NCI-H1930 (cell line): ENCODE measurements around the gene ERGIC1.

ENCODE experiments used
- DNase-seq, 2 experiments: peaks; one replicate each; lab custom pipeline; 2025; lab: John Stamatoyannopoulos, UW

ERGIC1 gene

DNA sequence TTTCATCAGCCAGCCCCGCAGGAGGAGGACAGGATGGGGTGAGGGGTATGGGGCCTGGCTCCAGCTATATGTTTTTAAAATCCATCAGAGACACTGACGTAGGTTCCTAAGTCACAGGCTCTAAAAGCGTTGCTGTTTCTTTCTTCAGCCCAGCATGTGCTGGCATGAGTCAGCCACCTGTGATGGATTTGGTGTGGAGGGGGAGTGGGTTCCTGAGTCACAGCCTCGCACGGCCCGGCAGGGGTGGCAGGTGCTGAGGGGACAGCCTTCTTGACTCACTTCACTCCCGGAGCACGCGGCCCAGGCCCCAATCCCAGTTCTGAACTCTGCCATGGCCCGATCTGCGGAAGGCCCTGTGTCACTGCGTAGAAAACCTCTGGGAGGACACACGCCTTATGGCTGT lies 86.4 kb downstream of the ERGIC1 start:
- DNase-seq: no peak

DNA sequence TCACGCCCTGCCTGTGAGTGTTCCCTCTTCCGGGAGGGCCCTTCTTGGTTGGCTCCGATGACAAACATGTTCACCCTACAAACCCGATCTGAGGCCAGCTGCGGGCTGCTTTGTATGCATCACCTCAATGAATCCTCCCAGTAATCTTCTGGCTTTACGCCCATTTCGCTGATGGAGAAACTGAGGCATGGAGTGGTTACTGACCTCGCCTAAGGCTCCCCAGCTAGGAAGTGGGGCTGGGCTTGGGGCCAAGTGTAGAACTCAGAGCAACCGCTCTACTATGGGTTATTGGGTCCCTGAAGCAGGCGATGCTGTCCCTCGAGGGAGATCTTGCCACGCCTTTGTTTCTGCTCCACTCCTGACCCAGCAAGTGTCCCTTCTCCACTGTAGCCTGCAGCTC lies 86.9 kb downstream of the ERGIC1 start:
- DNase-seq: no peak

DNA sequence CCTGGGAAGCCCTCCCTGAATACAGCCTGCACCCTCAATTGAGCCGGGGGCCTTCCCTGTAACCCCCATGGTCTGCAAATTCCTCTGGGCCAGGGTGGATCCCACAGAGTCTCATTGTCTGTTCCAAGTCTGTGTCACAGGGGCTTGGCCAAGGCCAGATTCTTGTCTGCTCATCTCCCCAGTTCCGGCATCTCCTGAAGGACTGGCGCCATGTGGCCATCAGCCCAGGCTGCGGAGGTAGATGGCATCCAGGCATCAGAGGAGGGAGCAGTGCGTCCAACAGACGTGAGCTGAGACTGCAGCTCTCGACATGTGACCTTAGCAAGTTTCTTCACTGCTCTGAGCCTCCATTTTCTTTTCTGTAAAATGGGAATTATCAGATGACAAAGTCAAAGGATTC lies 87.9 kb downstream of the ERGIC1 start:
- DNase-seq: no peak

DNA sequence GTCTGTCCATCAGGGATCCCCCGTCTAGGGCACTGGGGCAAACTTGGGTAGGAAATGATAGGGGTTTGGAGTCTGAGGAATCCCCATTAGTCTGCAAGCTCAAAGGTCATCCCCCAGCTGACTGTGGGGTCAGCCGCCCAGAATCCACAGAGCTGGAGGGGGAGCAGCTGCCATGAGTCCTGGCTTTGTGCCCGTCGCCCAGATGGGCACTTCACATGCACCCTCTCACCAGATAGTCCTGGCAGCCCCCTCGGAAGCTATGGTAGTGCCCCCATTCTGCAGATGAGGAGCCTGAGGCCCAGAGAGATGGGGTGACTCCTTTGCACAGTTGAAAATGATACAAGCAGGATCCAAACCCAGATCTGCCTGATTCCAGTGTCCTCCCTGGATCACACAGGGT lies 89.5 kb downstream of the ERGIC1 start:
- no peak for DNase-seq

DNA sequence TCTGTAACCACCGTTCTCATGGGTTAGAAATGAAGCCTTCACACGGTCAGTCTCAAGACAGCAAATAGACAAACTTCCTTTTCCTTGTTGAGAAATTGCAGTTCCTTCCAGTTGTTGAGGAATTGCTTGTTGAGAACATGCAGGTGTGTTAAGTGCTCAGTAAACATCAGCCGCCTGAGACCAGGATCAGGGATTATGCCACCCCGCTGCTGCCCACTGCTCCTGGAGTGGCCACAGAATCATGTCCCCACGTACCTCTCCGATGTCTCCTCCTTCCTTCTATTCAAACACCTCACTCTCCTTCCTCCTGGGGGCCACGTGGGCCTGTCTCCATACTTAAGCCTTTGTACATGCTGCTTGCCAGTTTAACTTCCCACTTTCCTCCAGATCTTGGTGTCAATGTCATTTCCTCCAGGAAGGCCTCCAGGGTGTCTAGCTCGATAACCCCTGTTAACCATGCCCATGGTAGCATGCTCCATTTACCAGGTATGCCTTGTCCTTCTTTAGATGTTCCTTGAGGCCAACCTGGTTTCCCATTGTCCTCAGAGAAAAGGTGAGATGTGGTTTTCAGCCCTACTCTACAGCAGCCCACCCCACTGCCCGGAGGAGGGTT lies 91.4 kb downstream of the ERGIC1 start:
- no peak for DNase-seq

DNA sequence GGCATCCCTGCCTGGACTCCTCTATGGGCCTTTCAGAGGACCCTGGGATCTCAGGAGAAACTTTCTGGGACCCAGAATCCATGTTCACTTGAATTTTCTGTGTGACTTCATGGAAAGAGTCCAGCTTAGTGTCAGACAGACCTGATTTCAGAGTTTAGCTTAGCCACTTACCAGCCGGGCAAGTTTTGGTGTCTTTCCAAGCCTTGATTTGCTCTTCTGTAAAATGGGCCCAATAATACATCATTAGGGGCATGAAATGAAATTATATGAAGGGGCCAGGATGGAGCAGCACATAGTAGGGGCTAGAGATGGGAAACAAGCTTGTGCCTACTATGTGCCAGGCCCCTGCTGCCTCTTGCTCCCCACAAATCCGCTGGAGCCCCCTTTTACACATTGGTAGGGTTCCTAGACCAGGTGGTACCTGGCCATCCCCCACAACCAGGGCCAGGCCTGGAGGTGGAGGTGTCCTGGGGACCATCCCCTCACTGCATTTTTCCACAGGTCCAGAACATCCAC lies 92.0 kb downstream of the ERGIC1 start:
- DNase-seq: no peak

DNA sequence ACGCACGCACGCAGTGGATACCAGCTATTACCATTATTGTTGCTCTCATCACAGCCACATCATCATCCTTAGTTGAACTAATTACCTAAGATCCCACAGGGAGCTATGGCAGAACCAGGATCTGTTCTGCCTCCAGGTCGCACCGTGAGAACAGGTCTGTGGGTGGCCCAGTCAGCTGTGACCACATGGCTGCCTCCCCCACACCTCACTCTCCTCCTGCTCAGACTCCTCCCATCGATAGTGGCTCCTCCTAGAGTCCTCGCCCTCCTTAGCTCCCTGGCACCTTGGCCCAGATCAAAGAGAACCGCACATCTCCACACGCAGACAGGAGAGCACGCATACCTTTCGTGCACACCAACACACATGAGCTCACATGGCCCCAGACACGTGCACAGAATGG lies 92.7 kb downstream of the ERGIC1 start:
- DNase-seq: no peak

DNA sequence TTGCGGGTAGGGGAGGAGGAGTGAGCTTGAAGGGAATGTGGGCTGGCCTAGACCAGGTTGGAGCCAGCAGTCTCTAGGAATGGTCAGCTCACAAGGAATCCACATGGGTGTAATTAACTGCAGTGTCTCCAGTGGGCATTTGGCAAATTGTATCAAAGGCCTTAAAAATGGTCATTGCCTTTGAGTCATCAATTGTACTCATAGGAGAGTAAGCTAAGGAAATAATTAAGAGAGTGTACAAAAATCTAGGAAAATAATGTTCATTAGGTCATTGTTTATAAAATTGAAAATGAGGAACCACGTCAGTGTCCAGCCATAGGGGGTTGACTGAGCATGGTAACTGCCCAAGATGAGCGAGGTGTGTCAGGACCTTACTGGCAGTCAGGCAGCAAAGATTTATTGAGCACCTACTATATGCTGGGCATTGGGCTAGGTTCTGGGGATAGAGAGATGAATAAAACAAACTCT lies 95.4 kb downstream of the ERGIC1 start:
- no peak for DNase-seq

DNA sequence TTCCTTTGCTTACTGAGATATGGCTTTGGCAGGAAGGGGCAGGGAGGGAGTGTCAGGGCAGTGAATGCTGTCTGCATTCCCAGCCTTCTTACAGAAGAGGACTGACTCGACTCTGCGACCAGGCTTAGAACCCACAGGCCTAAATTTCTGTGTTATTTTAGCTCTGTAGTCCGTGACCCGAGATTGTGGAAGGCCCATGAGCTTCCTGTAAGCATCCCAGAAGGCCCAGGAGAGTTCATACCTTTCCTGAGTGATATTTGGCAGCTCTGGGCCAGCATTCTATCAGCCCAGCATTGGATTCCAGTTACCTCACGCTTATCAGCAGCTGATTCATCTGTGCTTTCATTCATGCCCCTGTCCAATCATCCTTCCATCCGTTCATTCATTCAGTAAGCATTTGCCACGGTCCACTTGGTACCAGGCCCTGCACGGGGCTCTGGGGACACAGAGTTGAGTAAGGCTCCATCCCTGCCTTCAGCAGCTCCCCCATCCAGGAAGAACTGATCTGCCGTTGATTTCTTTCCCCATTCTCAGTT lies 97.0 kb downstream of the ERGIC1 start:
- DNase-seq: no peak

DNA sequence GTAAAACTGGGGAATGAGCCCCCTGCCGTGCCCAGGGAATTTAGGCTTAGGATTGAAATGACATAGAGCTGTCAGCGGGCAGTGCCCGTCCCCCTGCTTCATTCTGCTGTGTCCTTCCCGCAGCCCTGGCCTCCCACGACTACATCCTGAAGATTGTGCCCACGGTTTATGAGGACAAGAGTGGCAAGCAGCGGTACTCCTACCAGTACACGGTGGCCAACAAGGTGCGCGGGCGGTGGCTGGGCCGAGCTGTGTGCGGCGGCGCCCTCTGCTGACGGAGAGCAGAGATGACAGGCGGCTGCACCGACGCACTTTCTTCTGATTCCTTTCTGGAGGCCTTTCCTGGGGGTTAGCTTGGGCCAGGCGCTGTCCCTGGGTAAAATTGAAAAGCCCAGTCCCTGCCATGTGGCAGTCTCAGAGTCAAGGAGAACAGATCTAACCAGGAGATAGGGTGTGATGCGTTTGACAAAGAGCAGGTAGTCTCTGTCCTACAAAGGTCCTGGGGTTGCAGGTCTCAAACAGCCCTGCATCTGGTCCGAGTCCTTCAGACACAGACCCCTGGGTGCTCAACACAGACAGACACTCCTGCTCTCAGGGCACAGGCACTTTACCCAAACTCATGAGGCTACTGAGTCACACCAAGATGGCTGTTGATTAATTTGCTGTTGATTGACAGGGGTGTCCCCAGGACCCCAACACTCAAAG lies 98.4 kb downstream of the ERGIC1 start:
- peak in 1 of 2 experiments; percentile 37 for DNase-seq

DNA sequence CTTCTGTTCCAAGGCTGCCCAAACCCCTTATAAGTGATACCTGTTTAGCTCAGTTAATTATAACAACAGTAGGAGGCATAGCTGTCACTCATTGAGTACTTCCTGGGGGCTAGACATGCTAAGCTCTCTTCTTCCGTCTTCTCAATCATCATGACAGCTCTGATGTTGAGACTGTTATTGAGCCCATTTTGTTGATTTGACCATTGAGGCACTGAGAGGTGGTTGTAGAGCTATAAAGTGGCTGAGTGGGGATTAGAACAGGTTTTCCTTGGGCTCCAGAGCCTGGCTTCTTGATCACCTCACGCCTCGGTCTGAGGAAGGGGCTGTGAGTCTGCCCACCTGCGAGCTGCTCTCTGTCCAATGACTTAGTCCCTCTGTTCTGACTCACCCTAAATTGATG lies 99.2 kb downstream of the ERGIC1 start:
- no peak for DNase-seq

DNA sequence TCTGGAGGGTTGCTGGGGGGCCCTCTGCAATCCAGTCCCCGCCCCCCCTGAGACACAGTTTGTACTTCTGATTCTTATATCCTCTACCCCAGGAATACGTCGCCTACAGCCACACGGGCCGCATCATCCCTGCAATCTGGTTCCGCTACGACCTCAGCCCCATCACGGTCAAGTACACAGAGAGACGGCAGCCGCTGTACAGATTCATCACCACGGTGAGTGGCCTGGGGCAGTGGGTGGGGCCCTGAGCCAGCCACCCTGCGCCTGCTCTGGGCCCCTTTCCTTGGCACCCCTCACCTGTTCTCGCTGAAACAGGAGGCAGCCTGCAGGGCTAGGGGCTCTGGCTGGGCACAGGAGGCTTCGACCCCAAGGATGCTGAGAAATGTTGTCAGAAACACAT lies 101.0 kb downstream of the ERGIC1 start:
- no peak for DNase-seq

DNA sequence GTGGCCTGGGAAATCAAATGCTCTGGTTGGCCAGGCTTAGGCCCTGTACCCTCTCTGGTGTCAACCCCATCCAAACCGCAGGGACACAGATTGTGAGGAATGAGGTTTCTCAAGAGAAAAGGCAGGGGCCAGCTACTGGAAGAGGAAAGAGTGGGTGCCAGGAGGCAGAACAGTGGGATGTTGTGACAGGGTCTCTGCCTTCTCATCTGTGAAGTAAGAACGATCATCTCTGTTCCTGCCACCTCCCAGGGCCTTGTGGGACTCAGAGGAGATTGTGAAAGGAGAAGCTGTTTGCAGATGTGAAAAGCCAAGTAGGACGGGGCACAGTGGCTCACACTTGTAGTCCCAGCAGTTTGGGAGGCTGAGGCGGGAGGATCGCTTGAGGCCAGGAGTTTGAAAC lies 102.3 kb downstream of the ERGIC1 start:
- DNase-seq: no peak

DNA sequence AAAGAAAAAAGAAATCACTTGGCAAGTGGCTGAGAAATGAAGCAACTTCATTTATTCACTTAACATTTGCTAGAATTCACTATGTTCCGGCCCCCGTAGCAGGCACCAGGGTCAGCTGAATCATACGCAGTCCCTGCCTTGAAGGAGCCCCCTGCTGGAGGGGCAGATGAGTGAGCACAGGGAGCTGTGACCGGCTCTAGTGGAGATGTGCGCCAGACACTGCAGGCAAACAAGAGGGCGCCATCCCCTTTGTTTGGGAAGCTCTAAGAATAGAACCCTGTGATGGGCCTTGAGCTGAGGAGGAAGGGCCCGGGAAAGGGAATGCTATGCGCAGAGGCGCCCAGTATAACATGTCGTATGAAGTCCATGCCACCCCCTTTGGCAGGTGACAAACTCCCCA lies 105.0 kb downstream of the ERGIC1 start:
- peak in 1 of 2 experiments; percentile 0 for DNase-seq

DNA sequence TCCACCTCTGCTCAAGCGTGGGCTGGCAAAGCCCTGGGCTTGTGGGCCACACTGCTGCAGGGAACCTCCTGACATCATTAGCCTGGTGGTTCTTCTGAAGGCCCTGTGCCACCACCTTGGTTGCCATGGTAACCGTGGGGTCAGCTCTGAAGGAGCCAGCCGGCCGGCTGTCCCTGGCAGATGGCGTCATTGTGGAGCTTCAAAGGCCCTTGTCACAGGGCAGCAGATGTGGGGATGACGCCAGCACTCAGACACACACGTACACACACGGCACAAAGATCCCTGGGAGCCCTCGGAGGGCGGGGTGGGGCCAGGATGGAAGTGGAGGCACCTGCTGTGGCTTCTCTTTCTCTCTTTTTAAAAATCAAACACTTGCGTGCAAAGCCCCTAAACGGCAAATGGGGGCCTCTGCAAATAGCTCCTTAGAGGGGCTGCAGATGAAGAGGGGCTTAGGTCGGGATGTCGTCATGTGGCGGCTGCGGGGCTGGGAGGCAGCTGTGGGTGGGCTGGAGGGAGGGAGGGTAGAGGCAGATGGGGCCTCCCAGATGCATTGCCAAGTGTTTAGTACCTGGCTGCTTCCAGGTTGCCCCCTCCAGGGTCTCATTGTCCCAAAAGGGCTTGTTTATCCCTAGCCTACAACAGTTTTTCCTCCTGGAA lies 105.7 kb downstream of the ERGIC1 start:
- DNase-seq: no peak

DNA sequence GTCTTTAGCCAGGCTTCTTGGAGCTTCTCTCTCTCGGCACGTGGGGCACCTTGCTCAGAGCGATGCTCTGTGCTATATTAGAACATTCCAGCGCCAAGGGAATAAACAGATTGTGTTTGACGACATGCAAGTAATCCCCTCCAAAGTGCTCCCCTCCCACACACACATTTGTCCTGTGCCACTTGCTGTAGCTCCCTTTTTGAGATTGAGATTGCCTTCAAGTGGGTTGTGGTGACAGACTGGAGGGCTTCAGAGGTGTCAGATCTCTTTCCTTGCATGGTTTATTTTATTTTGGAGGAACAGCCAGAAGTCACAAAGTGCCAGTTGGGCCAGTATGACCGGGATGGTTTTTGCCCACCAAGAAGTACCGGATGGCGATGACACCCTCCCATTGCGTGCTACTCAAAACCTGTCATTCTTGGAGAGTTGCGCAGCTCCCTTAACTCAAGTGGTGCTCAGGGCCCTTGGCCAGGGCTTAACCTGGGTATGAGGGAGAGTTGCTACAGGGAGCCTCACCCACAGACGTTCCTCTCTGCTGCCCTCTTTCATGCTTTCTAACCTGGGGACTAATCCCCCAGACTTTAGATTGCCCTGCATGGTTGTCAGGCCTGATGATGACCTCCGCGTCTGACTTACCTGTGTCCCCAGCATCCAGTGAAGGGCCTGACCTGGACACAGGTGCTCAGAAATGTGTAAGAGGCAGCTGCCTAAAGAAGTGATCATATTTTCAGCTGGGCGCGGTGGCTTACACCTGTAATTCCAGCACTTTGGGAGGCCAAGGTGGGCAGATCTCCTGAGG lies 106.4 kb downstream of the ERGIC1 start:
- no peak for DNase-seq

DNA sequence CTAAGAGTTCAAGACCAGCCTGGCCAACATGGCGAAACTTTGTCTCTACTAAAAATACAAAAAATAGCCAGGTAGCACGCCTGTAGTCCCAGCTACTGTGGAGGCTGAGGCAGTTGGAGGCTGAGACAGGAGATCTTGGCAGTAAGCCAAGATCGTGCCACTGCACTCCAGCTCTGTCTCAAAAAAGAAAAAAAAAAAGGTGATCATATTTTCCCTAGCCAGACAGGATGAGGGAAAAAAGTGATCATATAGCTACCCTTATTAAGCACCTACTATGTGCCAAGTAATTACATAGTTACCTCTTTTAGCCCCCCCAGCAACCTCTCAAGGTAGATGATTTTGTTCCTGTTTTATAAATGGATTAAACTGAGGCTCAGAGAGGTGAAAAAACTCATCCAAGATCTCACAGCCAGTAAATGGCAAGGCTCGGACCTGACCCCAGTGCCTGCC lies 107.0 kb downstream of the ERGIC1 start:
- DNase-seq: no peak

DNA sequence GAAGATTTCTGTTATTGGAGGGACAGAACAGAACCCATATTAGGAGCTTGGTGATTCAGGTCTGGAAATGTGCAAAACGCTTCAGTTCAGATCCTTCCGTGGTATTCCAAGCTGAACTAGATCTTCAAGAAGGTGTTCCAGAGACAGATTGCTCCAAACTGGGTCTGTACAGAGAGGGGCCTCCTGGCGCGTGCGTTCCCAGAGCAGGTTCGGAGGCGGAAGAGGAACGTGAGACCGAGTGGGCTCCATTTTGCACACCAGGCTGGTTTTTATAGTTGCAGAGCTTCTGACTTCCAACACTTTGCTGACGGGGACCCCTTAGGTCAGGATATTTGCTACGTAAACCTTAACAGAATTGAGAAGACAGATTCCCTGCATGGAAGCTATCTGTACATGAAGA lies 108.5 kb downstream of the ERGIC1 start:
- DNase-seq: no peak

DNA sequence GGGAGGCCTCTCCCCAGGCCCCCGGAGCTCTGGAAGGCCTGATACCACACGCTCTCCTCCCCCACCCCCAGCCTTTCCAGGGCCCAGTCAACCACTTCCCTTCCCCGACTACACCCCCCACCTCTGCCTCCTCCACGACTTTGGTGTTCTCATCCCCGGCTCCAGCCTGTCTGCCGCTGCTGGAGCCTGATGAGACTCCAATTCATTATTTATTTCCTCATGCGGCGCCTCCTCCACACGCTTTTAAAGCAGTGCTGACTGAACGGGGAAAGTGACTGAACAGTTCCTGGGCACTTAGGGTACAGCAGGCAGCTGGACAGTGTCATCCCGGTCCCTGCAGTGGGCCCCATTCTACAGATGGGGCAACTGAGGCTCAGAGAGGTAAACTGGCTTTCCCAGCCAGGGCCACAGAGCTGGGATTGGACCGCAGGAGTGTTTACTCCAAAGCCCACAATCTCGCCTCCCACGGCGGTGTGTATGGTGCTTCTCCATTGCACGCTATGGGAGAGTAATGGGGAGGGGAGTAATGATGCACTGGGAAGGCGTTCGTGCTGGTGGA lies 109.3 kb downstream of the ERGIC1 start:
- no peak for DNase-seq

DNA sequence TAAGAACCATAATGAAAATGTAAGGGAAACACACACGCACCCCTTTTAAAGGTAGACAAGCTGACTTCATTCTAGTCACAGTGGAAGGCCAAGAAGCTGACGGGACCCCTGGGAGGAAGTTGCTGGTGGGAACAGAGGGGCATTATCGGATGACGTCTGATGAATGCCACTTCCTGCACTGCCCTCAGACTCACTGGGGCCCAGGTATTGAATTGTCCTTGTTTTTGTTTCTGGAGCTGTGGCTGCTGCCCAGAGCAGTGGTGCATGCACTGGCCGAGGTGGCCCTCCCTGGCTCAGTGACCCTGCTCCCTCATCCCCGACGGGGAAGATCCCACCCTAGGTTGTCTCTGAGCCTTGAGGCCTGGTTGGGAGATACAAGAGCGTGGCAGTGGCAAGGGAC lies 109.9 kb downstream of the ERGIC1 start:
- no peak for DNase-seq

DNA sequence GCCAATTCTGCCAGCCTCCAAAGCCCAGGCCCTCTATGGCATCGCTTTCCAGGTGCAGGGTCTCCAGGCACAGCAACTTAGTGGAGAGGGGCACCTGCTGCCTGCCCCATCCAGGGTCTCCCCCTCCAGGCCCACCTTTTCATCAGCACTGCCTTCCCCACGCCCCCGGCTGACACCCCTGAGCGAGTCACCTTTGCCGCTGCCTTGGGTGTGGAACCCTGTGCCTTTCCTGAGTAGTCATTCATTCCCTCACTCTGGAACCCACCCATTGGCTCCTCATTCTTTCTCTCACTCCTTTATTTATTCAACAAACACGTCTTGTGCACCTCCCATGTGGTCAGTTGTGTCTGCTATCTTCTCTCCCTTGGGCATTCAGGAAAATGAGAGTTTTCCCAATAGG lies 110.7 kb downstream of the ERGIC1 start:
- DNase-seq: no peak

DNA sequence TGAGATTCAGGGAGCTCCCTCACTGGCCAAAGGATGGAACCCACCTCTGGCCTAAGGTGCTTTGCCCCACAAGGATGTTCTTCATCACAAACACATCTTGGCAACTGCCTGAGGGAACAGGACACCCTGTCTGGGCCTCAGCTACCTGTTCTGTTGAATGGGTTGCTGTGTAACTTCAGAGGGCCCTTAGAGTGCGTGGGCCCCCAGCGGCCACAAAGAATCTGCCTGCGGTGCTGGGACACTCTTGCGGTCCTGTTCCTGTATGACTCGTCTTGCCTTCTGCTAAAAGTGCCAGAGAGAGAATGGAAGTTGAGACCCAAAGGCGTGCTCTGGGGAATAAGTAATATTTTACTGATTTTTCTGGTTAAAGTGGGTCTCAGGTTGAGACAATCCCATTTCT lies 111.1 kb downstream of the ERGIC1 start:
- no peak for DNase-seq
